PC-9 (cell line): ENCODE data around the gene ZNF592.

Experiments used
- CTCF ChIP-seq: fragments of 200-600 bp; sonication (generic); conservative IDR thresholded peaks from 2 replicates; pipeline ENCODE4 v1.6.1; 2017; ENCODE audit warnings: mixed run types, antibody characterized with exemption, mild to moderate bottlenecking, moderate library complexity
- EZH2 ChIP-seq: fragments of 200-600 bp; sonication (generic); IDR thresholded peaks from 2 replicates; pipeline ENCODE4 v1.8.0; 2017; ENCODE audit warnings: antibody characterized with exemption, low read depth

- TF ChIP-seq EZH2 = no peak
- TF ChIP-seq CTCF = no peak
Measured at GRCh38 chr15:84827246-84827645, 78.9 kb downstream of the ZNF592 start.
